B cell (primary cell): ENCODE measurements around the gene COQ4. TPM values are rescaled to one million over a fixed set of nuclear protein-coding genes. Genes with fewer than 3 reads are reported as not detected.

Experiments
- ATAC-seq: fragments of 200-7000 bp; cut with Tn5 transposase; one replicate; pipeline ENCODE4 v1.10.0; 2021; ENCODE audit warnings: low read depth, mild to moderate bottlenecking, moderate number of reproducible peaks, moderate library complexity
- CTCF ChIA-PET: fragments of 350-600 bp; sonication (Branson Sonifier 250); formaldehyde crosslinking; loops from one replicate; lab custom pipeline; 2021; ENCODE audit warnings: antibody characterized with exemption, inconsistent platforms; lab: Charles Lee
- POLR2A ChIA-PET: fragments of 350-600 bp; sonication (Branson Sonifier 250); formaldehyde crosslinking; loops from one replicate; lab custom pipeline; 2021; ENCODE audit warnings: antibody characterized with exemption; lab: Charles Lee
- DNase-seq: peaks from one replicate; pipeline ENCODE4 v3.0.0; 2013
- H2AFZ ChIP-seq: 2 replicates; pipeline ENCODE4 v1.6.1; 2012; ENCODE audit warnings: mild to moderate bottlenecking, low read depth, low read length; ENCODE audit not compliant: insufficient read depth, poor library complexity, severe bottlenecking
- H3K27ac ChIP-seq, 2 donors: 1 replicate in 1 of 2; 2 replicates in 1 of 2; pipeline ENCODE4 v1.5.1; 2012 to 2013; ENCODE audit warnings: low read length in 2 of 2, mild to moderate bottlenecking in 2 of 2, moderate library complexity in 1 of 2
- H3K27me3 ChIP-seq, 4 experiments: fragments of 200-600 bp in 1 of 4; sonication (generic) in 1 of 4; replicated peaks in 1 of 4; 1 replicate in 2 of 4; 2 replicates in 2 of 4; pipeline versions ENCODE4 v1.6.1 to v1.7.0; 2013 to 2016; ENCODE audit warnings: low read length in 3 of 4, mild to moderate bottlenecking in 2 of 4, mixed read lengths in 1 of 4, moderate library complexity in 1 of 4; ENCODE audit not compliant: insufficient read depth in 4 of 4, control insufficient read depth in 3 of 4; ENCODE audit errors: control extremely low read depth in 1 of 4
- H3K36me3 ChIP-seq, 2 experiments: replicated peaks in 1 of 2; 1 replicate in 1 of 2; 2 replicates in 1 of 2; pipeline versions ENCODE4 v1.6.1 to v1.7.1; 2013; ENCODE audit warnings: low read length in 1 of 2; ENCODE audit not compliant: insufficient read depth in 2 of 2, control insufficient read depth in 1 of 2; ENCODE audit errors: control extremely low read depth in 1 of 2, extremely low read depth in 1 of 2
- H3K4me1 ChIP-seq, 2 donors: fragments of 200-600 bp in 1 of 2; sonication (generic) in 1 of 2; 1 replicate in 1 of 2; 2 replicates in 1 of 2; pipeline versions ENCODE4 v1.5.1 to v1.6.1; 2013 to 2017; ENCODE audit warnings: low read length in 2 of 2; ENCODE audit not compliant: control insufficient read depth in 2 of 2, insufficient read depth in 2 of 2
- H3K4me2 ChIP-seq: replicated peaks from 2 replicates; pipeline ENCODE3; 2012; ENCODE audit warnings: mild to moderate bottlenecking, low read depth, low read length; ENCODE audit not compliant: poor library complexity, severe bottlenecking
- H3K4me3 ChIP-seq, 5 experiments: fragments of 200-600 bp in 1 of 5; sonication (generic) in 1 of 5; 1 replicate in 3 of 5; 2 replicates in 2 of 5; pipeline versions ENCODE4 v1.5.1 to v1.7.0; 2011 to 2016; ENCODE audit warnings: low read length in 4 of 5, mild to moderate bottlenecking in 4 of 5, low read depth in 2 of 5, control low read depth in 1 of 5, moderate library complexity in 1 of 5; ENCODE audit not compliant: insufficient read depth in 1 of 5; ENCODE audit errors: control extremely low read depth in 1 of 5, extremely low read depth in 1 of 5
- H3K79me2 ChIP-seq: fragments of 200-600 bp; sonication (generic); one replicate; pipeline ENCODE4 v1.6.0; 2016; ENCODE audit warnings: low read length; ENCODE audit not compliant: control insufficient read depth, insufficient read depth
- H3K9ac ChIP-seq: fragments of 200-600 bp; sonication (generic); 2 replicates; pipeline ENCODE4 v1.6.1; 2017; ENCODE audit warnings: mild to moderate bottlenecking, low read length, moderate library complexity
- H3K9me3 ChIP-seq, 3 donors: one replicate each; pipeline versions ENCODE4 v1.6.1 to v1.7.1; 2013; ENCODE audit warnings: low read length in 2 of 3; ENCODE audit not compliant: control insufficient read depth in 2 of 3, insufficient read depth in 1 of 3; ENCODE audit errors: control extremely low read depth in 1 of 3
- H4K20me1 ChIP-seq: 2 replicates; pipeline ENCODE4 v1.6.0; 2012; ENCODE audit warnings: mild to moderate bottlenecking, low read length; ENCODE audit not compliant: insufficient read depth, control insufficient read depth, poor library complexity, severe bottlenecking
- H3K27ac Mint-ChIP-seq: one replicate; pipeline ENCODE4 v1.8.0; 2021; ENCODE audit warnings: mixed read lengths
- H3K27me3 Mint-ChIP-seq: one replicate; pipeline ENCODE4 v1.8.0; 2021; ENCODE audit warnings: mixed read lengths
- H3K4me1 Mint-ChIP-seq: one replicate; pipeline ENCODE4 v1.8.0; 2021; ENCODE audit warnings: mixed read lengths
- H3K4me3 Mint-ChIP-seq: one replicate; pipeline ENCODE4 v1.8.0; 2021; ENCODE audit warnings: mixed read lengths
- H3K9me3 Mint-ChIP-seq: one replicate; pipeline ENCODE4 v1.8.0; 2022; ENCODE audit warnings: mixed read lengths; ENCODE audit not compliant: insufficient read depth
- EZH2 ChIP-seq: IDR thresholded peaks from 2 replicates; pipeline ENCODE4 v1.6.1; 2012; ENCODE audit warnings: borderline replicate concordance, low read depth, mild to moderate bottlenecking, moderate library complexity, low read length; ENCODE audit not compliant: insufficient read depth, poor library complexity, severe bottlenecking
- WGBS: methylation state at CpG from one replicate; pipeline ENCODE4 v1.1.5; 2013; ENCODE audit warnings: missing lambda C conversion rate; ENCODE audit not compliant: insufficient coverage; 5-methylcytosine and 5-hydroxymethylcytosine counted together
- intact Hi-C: fragments of 100-400 bp; cut with micrococcal nuclease; formaldehyde crosslinking; loops from one replicate; pipeline ENCODE4 v1.10.0; 2022
- polyA plus RNA-seq: library from polyadenylated mRNA; depleted of rRNA; stranded (reverse); fragments of >200 nt; gene quantifications from 2 replicates; pipeline ENCODE4 v1.2.3, GENCODE V29; 2012
- total RNA-seq, 2 donors: library from RNA; stranded (reverse); fragments of 120-200 nt in 1 of 2; gene quantifications; 1 replicate in 1 of 2; 2 replicates in 1 of 2; pipeline versions ENCODE4 v1.2.3 to v1.2.4, GENCODE V29; 2013 to 2022
- TF ChIP-seq, protein P1 (sequence below): fragments of 200-600 bp; IDR thresholded peaks from one replicate; pipeline ENCODE4 v1.8.0; 2022; ENCODE audit warnings: antibody characterized with exemption, mild to moderate bottlenecking

The COQ4 gene
- total and polyA plus RNA-seq, 2 donors (not counting 1 experiment from before 2014, with no cell fraction given) = 54.9 to 62.8 TPM

- POLR2A ChIA-PET = interaction anchor here (0.5 kb wide), 1 partner anchor 205 kb away, joined by 6 read pairs; no protein-coding TSS in a partner anchor
- 97% methylated on average over 7 of the region's 9 CpGs for WGBS
- H3K4me3 ChIP-seq = no peak overlapping the region
Measured at GRCh38 chr9:128383007-128383753, 60.5 kb downstream of the COQ4 start.

More at GRCh38 chr9:128383007-128383753, 60.5 kb downstream of the COQ4 start:
- Histone ChIP-seq H3K9ac (no peak overlapping the region), H3K36me3 (peaks cover 1 to 64% of the 10 kb centered on the region in 2 experiments), H2AFZ (no peak overlapping the region), H3K27me3 (no peaks in the 10 kb centered on the region), H3K79me2 (peaks cover 31% of the 10 kb centered on the region), H3K27ac (no peak overlapping the region), H3K4me2 (no peak overlapping the region), H3K9me3 (no peaks in the 10 kb centered on the region), H4K20me1 (peaks cover 57% of the 10 kb centered on the region), H3K4me1 (no peaks in the 10 kb centered on the region)
- CTCF ChIA-PET = no interaction called here
- no peak overlapping the region for H3K27ac Mint-ChIP-seq
- H3K4me3 Mint-ChIP-seq = no peak overlapping the region
- ATAC-seq (no peak), DNase-seq (no peak)
- no peaks in the 10 kb centered on the region for H3K27me3 Mint-ChIP-seq
- TF ChIP-seq, protein P1, sequence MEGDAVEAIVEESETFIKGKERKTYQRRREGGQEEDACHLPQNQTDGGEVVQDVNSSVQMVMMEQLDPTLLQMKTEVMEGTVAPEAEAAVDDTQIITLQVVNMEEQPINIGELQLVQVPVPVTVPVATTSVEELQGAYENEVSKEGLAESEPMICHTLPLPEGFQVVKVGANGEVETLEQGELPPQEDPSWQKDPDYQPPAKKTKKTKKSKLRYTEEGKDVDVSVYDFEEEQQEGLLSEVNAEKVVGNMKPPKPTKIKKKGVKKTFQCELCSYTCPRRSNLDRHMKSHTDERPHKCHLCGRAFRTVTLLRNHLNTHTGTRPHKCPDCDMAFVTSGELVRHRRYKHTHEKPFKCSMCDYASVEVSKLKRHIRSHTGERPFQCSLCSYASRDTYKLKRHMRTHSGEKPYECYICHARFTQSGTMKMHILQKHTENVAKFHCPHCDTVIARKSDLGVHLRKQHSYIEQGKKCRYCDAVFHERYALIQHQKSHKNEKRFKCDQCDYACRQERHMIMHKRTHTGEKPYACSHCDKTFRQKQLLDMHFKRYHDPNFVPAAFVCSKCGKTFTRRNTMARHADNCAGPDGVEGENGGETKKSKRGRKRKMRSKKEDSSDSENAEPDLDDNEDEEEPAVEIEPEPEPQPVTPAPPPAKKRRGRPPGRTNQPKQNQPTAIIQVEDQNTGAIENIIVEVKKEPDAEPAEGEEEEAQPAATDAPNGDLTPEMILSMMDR = no peak
- TF ChIP-seq EZH2 = no peak
- intact Hi-C loops = no loop called here
- H3K4me1 Mint-ChIP-seq = peaks cover 2% of the 10 kb centered on the region
- H3K9me3 Mint-ChIP-seq = no peaks in the 10 kb centered on the region

Other genes starting within 250 kb of the COQ4 start
- 68.0 and 77.8 TPM in 2 replicates for gene PTGES2, start 195.1 kb upstream of the COQ4 start, total RNA-seq
- 103 and 113 TPM in 2 replicates for gene PTGES2, start 195.1 kb upstream of the COQ4 start, polyA plus RNA-seq
- gene LCN2, start 173.4 kb upstream of the COQ4 start, total RNA-seq = not detected in 2 replicates
- not detected in 2 replicates for gene LCN2, start 173.4 kb upstream of the COQ4 start, polyA plus RNA-seq
- gene BBLN, start 162.6 kb upstream of the COQ4 start, total RNA-seq = 38.2 and 44.3 TPM in 2 replicates
- 101 and 148 TPM in 2 replicates for gene BBLN, start 162.6 kb upstream of the COQ4 start, polyA plus RNA-seq
- 160 and 169 TPM in 2 replicates for gene CIZ1, start 131.3 kb upstream of the COQ4 start, total RNA-seq
- 77.5 and 79.9 TPM in 2 replicates for gene CIZ1, start 131.3 kb upstream of the COQ4 start, polyA plus RNA-seq
- gene DNM1, start 119.5 kb upstream of the COQ4 start, total RNA-seq = 1.3 and 1.9 TPM in 2 replicates
- gene DNM1, start 119.5 kb upstream of the COQ4 start, polyA plus RNA-seq = 0.63 and 1.2 TPM in 2 replicates
- gene GOLGA2, start 46.8 kb upstream of the COQ4 start, total RNA-seq = 76.3 and 87.3 TPM in 2 replicates
- 23.2 and 43.6 TPM in 2 replicates for gene GOLGA2, start 46.8 kb upstream of the COQ4 start, polyA plus RNA-seq
- 8.6 and 13.3 TPM in 2 replicates for gene SWI5, start 46.6 kb upstream of the COQ4 start, total RNA-seq
- gene SWI5, start 46.6 kb upstream of the COQ4 start, polyA plus RNA-seq = 16.1 and 23.3 TPM in 2 replicates
- 21.4 and 21.5 TPM in 2 replicates for gene TRUB2, start 392 bp upstream of the COQ4 start, total RNA-seq
- 5.3 and 7.6 TPM in 2 replicates for gene TRUB2, start 392 bp upstream of the COQ4 start, polyA plus RNA-seq
- gene SLC27A4, start 17.7 kb downstream of the COQ4 start, total RNA-seq = 12.0 and 12.9 TPM in 2 replicates
- gene SLC27A4, start 17.7 kb downstream of the COQ4 start, polyA plus RNA-seq = 6.9 and 10.0 TPM in 2 replicates
- gene URM1, start 48.5 kb downstream of the COQ4 start, total RNA-seq = 35.6 and 43.8 TPM in 2 replicates
- 24.1 and 40.3 TPM in 2 replicates for gene URM1, start 48.5 kb downstream of the COQ4 start, polyA plus RNA-seq
- 3.4 and 3.8 TPM in 2 replicates for gene CERCAM, start 98.0 kb downstream of the COQ4 start, total RNA-seq
- 2.4 and 3.2 TPM in 2 replicates for gene CERCAM, start 98.0 kb downstream of the COQ4 start, polyA plus RNA-seq
- gene ODF2, start 133.2 kb downstream of the COQ4 start, total RNA-seq = 36.6 and 42.9 TPM in 2 replicates
- gene ODF2, start 133.2 kb downstream of the COQ4 start, polyA plus RNA-seq = 30.1 and 35.1 TPM in 2 replicates
- 30.3 and 31.9 TPM in 2 replicates for gene GLE1, start 181.9 kb downstream of the COQ4 start, total RNA-seq
- gene GLE1, start 181.9 kb downstream of the COQ4 start, polyA plus RNA-seq = 11.8 and 14.6 TPM in 2 replicates
- gene SPTAN1, start 229.7 kb downstream of the COQ4 start, total RNA-seq = 351 and 354 TPM in 2 replicates
- 129 TPM in 2 replicates for gene SPTAN1, start 229.7 kb downstream of the COQ4 start, polyA plus RNA-seq